NCI-H187 treated with DMSO at 0.1 percent for 48 hours (cell line): ENCODE measurements around the gene SLC45A3.
"Not testable (repeated sequence)": the region's sequence is repeated elsewhere in the genome, so short reads cannot be mapped to it uniquely, and the experiment has no call there.

ENCODE experiments used
- DNase-seq: peaks from one replicate; lab custom pipeline; 2025; lab: John Stamatoyannopoulos, UW

Gene SLC45A3, protein sequence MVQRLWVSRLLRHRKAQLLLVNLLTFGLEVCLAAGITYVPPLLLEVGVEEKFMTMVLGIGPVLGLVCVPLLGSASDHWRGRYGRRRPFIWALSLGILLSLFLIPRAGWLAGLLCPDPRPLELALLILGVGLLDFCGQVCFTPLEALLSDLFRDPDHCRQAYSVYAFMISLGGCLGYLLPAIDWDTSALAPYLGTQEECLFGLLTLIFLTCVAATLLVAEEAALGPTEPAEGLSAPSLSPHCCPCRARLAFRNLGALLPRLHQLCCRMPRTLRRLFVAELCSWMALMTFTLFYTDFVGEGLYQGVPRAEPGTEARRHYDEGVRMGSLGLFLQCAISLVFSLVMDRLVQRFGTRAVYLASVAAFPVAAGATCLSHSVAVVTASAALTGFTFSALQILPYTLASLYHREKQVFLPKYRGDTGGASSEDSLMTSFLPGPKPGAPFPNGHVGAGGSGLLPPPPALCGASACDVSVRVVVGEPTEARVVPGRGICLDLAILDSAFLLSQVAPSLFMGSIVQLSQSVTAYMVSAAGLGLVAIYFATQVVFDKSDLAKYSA

DNA sequence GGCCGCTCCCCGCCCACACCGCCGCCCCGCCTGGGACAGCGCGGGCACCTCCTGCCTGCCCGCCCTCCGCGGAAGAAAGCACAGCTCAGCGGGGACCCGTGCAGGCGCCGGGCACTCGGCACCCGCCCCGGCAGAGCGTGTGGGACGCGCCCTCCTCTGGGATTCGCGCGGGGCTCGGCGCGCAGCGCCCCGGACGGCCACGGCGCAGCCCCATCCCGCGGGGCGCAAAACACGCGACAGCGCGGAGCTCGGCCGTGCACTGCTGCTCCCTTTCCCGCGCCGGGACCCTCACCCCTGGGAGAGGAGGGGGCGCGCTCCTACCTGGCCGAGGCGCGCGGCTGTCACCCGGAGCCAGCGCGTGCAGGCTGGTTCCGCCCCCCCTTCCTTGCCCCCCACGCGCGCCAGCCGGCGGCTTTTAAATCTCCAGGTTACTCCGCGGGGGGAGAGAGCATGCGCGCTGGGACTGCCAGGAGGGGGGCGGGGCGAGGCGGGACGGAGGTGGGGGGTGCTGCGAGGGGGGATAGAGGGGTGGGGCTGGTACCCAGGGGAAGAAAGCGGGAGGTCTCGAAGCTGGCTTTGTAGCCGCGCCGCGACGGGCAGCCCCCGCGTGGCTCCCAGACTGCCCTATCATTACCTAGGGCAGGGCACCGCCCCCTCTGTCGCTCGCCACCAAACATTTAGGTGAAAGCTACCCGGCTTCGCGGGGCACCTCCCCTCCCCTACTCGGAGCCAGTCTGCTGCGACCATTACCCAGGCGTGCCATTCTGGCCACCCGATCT is at the start of gene SLC45A3:
Gene SLC45A3 (minus strand): TSS at position 437 of the 779 bp plus-strand sequence. CDS start 15,853 bp downstream, outside the sequence.
- DNase-seq: no peak

DNA sequence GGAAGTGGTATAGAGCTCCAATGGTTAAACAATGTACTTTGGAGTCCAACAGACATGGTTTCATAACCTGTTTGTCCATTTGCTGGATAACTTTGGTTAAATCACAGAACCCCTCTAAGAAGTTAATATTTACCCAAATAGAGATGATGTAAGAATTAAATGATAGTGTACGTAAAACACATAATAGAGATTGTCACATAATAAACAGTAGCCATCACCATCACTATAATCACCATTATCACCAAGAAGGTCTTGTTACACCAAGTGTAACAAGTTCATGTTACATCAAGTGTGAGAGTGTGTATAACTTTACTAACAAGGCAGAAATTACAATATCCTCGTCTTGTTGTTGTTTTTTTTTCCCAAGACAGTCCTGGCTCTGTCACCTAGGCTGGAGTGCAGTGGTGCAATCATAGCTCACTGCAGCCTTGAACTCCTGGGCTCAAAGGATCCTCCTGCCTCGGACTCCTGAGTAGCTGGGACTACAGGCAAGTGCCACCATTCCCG is 46.4 kb upstream of the SLC45A3 start:
- no peak for DNase-seq

DNA sequence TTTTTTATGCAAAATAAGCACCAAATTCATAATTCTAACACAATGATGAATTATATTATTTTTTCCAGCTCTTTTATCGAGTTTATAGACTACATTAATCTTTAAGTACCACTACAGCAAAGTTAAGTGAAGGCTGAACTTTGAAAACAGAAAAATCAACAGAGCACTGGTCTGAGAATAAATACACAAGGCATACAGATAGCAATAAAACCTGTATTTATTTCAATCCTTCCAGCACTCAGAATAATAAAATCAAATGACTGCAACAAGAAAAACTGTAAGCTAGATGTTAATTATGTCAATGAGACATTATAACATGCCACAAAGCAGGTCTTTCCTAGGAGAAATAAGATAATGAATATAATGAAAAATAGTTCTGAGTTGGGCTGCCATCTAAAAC is 45.2 kb upstream of the SLC45A3 start:
- no peak for DNase-seq

DNA sequence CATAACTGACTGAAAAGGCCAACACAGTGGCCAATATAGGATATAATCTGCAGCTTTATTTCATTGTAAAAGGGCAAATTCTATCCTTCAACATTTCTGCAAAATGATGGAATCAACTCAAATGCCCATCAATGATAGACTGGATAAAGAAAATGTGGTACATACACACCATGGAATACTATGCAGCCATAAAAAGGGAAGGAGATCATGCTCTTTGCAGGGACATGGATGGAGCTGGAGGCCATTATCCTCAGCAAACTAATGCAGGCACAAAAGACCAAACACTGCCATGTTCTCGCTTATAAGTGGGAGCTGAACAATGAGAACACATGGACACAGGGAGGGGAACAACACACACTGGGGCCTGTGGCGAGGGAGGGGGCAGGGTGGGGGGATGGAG is 40.4 kb upstream of the SLC45A3 start:
- not testable (repeated sequence) for DNase-seq

DNA sequence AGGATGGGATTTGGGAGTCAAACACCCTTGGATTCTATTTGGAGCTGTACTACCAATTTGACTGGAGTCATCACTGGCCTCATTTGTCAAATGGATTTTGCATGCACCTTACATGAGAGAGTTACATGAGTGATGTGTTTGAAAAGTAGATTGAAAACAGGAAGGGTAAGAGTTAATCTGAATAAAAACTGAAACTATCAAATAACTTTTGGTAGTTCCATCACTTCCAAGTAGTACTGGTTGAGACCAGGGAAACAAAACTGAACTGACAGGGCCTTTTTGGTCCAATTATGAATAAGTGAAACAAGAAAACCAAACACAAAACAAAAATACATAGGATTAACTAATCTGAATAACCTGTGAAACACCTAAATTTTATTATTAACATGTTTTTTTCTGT is 39.5 kb upstream of the SLC45A3 start:
- no peak for DNase-seq

DNA sequence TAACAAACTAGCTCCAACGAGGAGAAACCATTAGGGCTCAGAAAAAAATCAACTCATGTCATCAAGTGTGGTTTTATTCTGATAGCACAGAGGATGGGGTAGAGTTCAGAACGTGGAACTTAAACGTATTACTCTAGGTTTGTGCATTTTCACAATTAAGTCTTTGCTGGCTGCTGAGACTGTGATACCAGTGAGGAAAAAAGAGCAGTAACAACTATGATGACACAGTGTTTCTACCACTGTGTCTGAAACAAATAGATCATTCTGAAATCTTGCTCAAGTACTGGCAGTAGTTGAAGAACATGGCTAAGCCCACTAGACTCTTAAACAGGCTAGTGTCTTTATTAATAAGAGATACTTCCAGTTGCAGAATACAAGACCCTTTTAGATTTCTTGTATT is 38.7 kb upstream of the SLC45A3 start:
- DNase-seq: no peak

DNA sequence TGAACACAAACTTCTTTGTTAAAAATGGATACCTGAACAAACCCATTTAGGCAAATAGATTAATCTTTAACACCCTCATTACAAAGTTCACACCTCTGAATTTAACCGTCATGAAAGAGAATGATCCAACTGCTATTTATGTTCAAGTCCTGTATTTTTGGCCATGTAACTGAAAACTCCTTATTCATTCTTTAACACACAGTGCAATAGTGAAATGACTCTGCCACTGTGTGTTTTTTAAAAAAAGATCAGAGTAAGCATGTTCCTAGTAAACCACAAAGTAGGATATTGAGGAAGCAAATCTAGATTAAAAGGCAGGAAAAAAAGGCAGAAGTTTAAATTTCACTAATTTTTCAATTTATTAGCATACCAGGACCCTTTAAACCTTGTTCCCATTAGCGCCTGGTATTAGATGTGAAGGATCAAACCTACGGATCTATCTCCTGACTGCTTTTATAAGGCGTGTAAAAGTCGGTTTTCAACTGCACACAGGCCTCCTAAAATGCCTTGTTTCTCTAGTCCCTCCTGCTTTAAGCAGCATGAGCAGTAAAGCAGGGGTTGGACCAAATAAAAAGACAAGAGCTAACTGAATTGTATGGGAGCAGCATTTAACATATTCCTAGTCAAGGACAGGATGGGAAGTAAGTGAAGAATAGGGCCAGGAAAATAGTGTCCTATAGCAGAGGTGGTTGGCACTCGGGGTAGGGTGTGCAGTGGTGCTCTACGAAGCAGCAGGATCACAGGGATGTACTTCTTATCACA is 36.2 kb upstream of the SLC45A3 start:
- DNase-seq: no peak

DNA sequence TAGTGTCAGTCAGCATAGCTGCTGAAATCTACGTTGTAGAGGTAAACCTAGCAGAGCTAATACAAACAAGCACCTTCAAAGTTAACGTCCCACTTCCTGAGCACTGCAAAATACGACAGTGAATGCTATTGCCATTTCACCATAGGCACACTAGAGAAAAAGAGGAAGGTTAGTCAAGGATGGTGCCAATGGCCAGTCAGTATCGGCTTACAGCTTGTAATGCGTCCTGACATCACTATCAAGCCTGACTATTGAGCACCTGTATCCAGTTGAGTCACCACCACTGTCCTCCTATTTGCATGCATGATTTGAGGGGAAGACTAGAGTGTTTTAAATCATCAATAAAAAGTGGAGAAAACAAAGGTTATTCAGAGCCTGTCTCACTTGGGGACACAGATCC is 35.3 kb upstream of the SLC45A3 start:
- no peak for DNase-seq

DNA sequence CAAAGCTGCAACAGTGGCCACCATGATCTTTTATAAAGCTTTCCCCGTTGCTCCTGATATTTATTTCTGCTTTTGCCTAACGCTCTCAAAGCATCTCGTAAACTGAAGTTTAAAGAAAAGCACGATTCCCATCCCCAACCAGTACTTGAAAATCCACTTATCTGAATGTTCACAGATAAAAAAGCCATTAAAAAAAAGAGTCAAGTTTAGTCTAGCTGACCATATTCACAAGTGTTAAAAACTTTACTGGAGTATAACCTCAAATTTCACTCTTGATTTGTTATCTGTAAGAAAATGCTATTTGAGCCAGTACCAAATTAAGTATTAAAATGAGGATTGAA is 34.6 kb upstream of the SLC45A3 start:
- DNase-seq: no peak

DNA sequence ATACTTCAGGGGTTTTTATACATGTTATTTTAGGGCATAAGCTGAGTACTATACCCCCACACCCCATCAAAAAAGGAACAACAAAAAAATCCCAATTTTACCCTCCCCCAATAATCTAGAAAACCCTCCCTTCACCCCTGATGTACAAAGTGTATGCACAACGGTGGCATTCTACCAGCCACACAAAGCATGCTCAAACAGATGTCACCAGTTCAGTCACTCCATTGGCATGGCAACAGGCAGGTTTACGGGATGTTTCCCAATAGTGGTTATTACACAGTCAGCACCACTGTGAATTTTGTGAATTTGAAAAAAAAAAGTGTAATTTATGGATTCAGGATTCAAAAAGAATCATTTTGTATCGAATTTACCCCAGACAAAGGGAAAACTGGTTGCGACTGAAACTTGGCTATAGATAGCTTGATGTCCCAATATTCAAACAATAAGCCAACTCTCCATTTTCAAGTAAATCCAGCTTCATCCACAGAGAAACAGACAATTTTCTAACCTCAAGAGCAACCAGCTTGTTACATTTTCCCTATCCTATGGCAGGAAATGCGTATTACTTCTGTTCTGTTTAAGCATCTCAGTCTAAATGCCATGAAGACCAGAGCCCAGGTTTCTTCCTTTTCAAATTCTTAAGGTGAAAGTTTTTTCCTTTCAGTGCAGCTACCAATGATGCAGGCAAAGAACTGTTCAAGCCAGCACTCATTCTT is 34.0 kb upstream of the SLC45A3 start:
- no peak for DNase-seq

DNA sequence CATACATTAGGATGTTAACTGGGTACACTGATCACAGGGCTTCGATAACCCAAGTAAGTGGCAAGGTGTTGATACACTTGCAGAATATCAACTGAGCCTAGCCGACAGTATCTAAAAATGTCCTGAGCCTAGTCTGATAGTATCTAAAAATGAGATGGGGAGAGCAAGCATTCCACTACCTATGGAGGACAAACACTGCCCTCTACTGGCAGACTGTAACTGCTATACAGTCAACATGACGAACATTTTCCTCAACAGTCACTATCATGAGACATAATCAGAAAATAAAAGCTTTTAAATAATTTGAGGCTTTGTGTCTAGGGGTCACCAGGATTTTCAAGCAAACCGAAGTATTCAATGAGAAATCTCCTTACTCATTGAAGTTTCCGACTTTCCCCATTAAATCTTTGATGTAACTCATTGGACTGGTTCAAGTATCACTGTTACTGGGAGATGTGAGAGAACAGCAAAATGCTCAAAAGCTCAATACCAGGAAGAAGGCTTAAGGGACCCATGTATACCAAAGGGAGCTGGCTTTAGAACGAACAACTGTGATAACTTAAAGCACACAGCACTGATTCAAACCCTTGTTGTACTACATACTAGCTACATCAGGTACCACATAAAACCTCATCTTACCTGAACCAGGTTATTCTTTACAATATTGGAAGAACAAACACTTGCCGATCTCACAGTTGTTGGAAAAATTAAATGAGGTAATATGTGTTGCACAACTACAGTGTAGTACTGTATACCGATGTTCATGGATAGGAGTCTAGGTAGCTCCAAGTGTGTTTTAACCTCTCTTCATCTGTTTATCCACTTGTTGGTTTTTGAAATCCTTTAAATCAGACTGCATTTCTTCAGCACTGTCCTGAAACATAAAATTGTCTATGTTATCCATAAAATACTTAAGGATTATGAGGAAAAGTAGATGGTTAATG is 31.1 kb upstream of the SLC45A3 start:
- peak; percentile 62 for DNase-seq

DNA sequence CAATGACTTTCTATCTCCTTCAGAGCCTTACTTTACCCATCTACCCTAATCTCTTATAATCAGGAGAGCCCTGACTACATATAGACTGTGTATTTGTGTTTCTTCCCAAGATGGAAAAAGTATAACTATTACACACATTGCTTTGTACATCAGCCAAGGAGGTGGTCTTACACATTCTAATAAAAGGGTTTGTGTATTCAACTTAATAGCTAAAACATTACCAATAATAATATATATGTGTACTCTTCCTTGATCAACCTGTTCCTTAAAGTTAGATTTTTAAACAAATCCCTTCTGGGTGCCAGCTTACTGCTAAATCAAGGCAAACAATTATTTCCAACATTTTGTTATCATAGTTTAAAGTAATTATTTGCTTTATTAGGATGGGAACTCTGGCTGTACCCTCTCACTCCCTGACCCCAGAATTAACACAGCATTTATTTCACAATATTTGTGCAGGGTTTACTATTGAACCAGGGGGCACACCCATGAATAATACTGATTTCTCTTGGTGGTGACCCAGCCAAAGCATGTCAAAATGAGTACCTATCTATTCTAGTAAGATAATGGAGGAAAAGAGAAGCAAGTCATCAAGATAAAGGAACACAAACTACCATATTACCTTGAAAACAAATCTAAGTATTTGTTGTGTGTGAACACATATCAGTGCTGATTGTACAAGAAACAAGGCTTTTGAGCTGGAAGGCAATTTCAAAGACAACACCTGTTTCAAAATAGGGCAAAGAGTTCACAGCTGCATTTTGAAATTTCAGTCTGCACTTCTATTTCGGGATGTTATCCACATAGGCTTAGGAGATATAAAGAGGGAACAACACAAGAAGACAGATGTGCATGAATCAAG is 30.1 kb upstream of the SLC45A3 start:
- no peak for DNase-seq

DNA sequence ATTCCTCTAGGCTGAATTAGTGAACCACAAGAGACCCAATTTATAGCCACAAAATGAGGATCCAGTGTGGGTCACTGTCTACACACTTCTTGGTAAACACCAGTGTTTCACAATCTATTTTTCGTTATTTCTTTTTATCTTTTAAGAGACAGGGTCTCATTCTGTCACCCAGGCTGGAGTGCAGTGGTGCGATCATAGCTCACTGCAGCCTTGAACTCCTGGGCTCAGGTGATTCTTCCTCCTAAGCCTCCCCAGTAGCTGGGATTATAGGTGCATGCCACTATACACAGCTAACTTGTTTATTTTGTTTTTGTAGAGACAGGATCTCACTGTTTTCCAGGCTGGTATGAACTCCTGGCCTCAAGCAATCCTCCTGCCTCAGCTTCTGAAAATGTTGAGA is 29.3 kb upstream of the SLC45A3 start:
- no peak for DNase-seq

DNA sequence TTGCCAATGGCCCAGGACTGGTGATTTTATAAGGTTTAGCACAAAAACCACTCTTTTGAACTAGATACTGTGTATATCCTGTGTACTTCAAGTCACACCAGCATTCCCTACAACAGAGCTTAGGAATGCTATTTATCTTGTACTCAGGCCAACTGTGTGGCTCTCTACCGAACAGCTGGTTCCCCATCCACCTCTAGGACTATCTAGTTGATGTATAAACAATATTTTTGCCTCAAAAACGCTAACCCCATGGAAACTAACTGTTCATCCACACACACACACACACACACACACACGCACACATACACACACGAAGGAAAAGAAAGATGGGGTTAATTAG is 28.7 kb upstream of the SLC45A3 start:
- no peak for DNase-seq

DNA sequence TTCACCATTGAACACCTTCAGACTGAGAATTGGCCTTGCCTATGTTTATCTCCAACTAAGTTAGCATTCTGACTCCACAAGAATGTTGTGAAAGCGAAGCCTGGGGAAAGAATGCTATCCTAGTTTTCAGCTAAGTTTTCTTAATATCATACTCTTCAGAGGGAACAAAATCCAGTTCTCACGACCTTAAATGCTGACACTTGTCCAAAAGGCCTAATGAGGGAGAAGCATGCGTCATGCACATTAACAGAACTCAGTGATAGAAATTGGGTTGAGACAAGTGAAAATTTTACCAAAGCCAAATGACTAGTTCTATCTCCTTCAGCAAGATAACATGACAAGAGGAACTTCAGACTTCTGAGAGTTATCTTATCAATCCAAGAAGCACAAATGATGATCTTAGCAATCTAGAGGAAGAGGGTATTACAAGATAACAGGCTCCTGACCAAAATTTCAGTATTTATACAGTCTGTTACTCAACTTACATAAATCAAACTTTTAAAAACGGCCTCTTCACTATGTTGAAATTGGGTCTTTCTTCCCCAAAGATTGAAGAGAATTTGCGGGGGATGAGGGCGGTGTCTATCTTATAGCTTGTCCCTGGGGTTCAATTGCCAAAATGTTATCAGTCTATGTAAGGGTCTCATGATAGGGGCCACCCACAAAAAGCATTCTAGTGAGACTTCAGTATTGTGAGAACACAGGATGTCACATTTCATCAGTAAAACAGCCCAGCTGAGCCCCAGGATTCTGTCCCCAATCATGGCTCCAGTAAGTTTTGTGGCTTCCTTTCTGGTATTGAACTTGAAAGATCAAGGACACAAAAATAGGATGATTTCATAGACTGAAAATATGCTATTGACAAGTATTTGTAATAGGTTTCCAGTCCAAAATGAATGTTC is 26.5 kb upstream of the SLC45A3 start:
- no peak for DNase-seq

DNA sequence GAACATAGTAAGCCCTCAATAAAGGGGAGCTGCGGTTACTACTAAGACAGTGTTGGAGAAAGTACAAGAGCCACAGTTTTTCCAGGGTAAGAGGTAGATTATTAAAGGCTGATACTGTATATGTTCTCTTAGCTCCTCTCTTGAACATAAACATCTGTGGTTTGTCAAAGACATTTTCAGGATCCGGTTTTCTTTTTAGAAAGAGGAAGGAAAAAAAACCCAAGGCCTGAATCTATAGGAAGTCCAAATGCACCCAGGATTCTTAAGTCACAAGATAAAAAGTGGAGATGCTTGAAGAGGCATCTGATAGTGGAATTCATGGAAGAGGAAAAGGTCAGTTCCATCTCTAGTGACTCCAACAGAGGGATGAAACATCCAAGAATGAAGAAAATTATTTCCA is 24.6 kb upstream of the SLC45A3 start:
- no peak for DNase-seq

DNA sequence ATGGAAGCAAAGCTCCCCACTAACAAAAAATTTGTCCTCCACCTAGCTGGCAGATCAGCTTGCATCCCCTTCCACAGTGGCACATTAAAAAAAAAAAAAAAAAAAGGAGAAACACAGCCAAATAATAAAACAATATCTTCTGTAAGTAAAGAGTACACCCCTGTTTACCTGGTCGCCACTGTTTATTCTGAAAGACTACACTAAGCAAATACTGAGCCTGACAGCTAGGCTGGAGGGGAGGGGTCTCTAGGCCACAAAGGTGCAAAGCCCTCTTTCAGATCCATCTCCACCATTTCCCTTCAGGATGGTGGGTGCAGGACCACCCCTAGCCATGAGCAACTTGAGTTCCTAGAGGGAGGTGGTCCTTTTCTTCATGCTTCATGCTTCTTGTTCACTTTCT is 22.8 kb upstream of the SLC45A3 start:
- no peak for DNase-seq

DNA sequence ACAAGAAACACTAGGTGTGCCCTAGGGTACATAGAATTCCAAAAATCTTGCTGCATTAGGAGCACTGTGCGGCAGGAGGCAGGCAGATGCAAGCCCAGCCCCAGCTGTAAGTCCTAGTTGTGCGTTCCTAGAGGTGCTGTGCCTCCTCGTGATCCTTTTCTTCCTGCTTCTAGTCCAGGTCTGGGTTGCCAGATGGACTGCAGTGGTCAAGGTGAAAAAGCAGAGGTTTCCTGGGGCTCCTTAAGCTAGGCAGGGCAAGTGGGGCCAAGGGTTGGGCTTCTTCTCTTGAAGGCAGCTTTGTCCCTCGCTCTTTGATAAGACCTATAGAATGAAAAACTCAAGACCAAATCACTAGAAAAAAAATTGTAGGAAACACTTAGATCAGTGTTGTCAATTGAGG is 21.6 kb upstream of the SLC45A3 start:
- no peak for DNase-seq

DNA sequence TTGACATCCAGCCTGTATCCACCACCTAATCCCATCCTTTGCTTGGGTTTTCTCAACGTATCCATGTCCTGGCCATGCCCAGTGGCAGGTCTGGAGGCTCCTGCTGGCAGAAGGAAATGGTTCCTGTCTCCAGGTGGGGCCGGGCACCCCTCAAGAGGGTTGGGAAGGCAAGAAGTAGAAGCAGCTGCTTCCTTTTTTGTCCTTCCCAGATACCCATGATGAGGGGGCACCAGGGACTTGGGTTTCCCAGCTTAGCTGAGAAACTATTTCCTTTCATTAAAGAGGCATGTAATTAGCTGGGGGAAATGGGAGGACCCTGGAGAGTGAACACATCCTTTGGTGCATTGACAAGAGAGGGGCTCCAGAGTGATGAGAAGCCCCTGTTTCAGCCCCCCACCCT is 21.1 kb upstream of the SLC45A3 start:
- no peak for DNase-seq
